AML-193 (cell line): ENCODE measurements around the gene AIFM3.
"Not testable (repeated sequence)": the region's sequence is repeated elsewhere in the genome, so short reads cannot be mapped to it uniquely, and the experiment has no call there.

Experiments used
- DNase-seq, 2 experiments: peaks; one replicate each; lab custom pipeline; 2025; lab: John Stamatoyannopoulos, UW

The AIFM3 gene

GRCh38 chr22:20940904-20941385 lies 26.1 kb upstream of the AIFM3 start:
- no peak for DNase-seq

DNA sequence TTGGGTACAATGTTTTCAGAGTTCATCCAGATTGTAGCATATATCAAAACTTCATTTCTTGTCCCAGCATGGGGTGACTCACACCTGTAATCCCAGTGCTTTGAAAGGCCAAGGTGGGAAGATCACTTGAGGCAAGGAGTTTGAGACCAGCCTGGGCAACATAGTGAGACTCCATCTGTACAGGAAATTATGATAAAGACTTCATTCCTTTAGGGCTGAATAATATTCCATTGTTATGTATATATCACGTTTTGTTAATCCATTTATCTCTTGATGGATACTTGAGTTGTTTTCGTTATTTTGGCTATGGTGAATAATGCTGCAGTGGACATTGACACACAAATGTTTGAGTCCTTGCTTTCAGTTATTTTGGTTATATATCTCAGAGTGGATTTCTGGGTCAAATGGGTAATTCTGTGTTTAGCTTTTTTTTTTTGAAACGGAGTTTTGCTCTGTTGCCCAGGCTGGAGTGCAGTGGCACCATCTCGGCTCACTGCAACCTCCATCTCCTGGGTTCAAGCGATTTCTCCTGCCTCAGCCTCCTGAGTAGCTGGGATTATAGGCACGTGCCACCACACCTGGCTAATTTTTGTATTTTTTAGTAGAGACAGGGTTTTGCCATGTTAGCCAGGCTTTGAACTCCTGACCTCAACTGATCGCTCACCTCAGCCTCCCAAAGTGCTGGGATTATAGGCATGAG lies 24.7 kb upstream of the AIFM3 start:
- not testable (repeated sequence) for DNase-seq

- no peak for DNase-seq
Observed at GRCh38 chr22:20943104-20943933, 23.7 kb upstream of the AIFM3 start.

DNA sequence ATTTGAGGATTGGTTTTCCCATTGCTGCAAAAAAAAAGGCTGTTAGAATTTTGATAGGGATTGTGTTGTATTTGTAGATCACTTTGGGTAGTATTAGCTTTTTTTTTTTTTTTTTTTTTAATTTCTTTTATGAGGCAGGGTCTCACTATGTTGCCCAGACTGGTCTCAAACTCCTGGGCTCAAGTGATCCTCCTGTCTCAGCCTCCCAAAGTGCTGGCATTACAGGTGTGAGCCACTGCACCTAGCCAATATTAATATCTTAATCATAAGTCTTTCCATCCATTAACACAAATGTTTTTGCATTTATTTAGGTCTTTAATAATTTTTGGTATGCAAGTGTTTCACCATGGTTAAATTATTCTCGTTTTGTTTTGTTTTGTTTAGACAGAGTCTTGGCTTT lies 23.0 kb upstream of the AIFM3 start:
- DNase-seq: no peak

- DNase-seq: no peak
Observed at GRCh38 chr22:20945578-20945934, 21.5 kb upstream of the AIFM3 start.

GRCh38 chr22:20946080-20946986 lies 20.7 kb upstream of the AIFM3 start:
- no peak for DNase-seq

- DNase-seq: no peak
Observed at GRCh38 chr22:20946991-20947390, 20.1 kb upstream of the AIFM3 start.

GRCh38 chr22:20948450-20948849 lies 18.6 kb upstream of the AIFM3 start:
- no peak for DNase-seq

DNA sequence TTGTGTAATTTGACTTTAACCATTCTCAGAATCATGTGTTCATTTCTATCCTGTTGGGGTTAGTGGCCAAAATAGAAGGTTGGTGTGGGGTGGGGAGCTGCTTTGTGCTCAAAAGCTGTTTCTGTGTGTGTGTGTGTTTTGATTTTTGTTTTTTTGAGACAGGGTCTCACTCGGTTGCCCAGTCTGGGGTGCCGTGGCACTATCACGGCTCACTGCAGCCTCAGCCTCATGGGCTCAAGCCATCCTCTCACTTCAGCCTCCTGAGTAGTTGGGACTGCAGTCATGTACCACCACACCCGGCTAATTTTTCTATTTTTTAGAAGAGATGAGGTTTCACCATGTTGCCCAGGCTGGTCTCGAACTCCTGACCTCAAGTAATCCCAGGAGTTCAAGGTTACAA lies 18.1 kb upstream of the AIFM3 start:
- no peak for DNase-seq

DNA sequence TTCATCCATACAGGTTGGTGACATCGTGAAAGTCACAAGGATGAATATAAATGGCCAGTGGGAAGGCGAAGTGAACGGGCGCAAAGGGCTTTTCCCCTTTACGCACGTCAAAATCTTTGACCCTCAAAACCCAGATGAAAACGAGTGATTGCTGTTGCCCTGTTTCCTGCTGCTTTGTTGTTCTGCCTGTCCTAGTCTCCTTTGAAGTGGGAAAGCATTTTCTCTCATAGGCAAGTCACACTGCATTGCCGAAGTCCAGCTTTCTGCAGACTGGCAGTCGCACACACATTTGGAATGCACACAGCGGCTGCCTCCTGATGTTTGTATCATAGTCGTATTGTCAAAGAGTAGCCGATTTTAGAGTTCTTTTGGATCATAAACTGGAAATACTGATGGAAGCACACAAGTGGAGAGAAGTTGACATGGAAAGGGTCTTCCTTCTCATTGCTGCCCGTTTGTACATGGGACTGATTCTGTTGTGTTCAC lies 17.3 kb upstream of the AIFM3 start:
- no peak for DNase-seq

GRCh38 chr22:20951151-20951931 lies 15.7 kb upstream of the AIFM3 start:
- DNase-seq: no peak

DNA sequence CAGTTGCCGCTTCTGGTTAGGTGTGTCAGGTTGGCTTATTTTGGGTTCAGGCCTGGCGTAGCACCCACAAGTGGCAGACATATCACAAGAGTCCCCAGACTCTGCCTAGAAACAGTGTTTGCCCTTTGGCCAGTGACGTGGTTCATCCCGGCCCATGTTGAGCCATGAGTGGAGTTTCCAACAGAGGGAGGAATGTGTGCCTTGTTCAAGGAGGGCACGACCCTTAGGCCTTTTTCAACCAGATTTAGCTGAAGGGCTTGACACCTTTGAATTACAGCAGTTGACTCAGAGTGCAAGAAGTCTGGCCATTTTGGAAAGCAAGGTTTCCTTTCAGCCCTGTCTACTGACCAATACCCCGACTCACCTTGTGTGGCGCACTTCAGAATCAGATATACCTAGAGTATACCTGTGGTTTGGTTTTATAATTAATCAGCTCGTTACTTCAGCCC lies 15.1 kb upstream of the AIFM3 start:
- DNase-seq: no peak

DNA sequence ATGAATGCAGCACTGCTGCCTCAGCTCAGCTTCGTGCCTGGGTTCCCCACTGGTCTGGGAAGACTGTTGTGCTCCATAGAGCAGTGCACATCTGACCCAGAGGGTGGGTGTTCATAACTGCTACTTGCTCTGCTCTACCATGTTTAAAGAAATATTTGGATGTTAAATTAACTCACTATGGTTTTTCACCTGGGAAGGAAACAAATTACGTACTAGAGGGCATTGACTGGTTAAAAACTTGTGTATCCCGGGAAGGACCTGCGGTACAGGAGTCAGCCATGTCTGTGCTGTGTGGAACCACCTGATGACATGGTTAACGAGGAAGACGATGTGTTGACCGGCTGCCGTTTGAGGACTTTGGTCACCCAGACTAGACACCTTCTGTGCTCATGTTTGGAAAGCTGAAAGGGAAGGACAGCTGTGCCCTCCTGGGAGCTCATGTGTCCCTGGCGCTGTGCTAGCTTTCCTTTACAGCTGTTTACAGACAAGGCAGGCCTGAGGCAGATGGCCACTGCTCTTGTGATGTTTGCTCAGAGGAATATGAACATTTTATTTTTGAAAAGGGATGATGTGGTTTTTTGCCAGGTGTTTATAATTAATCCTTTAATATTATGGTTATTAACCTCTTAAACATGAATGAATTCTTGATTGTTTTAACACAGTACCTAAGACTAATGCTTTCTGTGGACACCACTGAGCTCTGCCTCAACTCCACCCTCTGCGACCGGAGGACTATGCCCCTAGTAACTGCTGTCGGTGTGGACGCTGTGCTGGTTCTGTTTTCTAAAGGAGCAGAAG lies 14.3 kb upstream of the AIFM3 start:
- DNase-seq: no peak

DNA sequence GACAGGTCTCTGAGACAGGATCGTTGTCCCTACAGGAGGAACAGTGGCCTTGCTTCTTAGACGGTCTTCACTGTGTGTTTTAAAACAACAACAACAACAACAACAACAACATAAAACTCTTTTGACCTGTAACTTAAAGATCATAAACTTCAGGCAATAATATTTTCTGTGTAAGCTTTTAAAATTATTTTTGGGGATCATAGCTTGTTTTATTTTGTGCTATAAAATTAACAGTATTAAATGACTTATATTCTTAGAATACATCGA lies 13.8 kb upstream of the AIFM3 start:
- DNase-seq: no peak

GRCh38 chr22:20953668-20954500 lies 13.2 kb upstream of the AIFM3 start:
- peak; percentile 21 to 37 for DNase-seq

DNA sequence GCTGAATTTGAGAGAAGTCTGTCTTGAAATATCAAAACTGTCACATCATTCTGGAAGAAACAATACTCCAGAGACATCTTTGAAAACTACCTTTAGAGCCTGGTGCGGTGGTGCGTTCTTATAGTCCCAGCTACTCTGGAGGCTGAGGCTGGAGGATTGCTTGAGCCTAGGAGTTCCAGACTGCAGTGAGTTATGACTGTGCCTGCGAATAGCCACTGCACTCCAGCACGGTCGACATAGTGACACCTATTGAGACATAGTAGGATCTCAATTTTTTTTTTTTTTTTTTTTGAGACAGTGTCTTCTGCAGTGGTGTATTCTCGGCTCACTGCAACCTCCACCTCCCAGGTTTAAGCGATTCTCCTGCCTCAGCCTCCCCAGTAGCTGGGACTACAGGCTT lies 11.5 kb upstream of the AIFM3 start:
- no peak for DNase-seq

GRCh38 chr22:20956258-20957101 lies 10.6 kb upstream of the AIFM3 start:
- DNase-seq: no peak

DNA sequence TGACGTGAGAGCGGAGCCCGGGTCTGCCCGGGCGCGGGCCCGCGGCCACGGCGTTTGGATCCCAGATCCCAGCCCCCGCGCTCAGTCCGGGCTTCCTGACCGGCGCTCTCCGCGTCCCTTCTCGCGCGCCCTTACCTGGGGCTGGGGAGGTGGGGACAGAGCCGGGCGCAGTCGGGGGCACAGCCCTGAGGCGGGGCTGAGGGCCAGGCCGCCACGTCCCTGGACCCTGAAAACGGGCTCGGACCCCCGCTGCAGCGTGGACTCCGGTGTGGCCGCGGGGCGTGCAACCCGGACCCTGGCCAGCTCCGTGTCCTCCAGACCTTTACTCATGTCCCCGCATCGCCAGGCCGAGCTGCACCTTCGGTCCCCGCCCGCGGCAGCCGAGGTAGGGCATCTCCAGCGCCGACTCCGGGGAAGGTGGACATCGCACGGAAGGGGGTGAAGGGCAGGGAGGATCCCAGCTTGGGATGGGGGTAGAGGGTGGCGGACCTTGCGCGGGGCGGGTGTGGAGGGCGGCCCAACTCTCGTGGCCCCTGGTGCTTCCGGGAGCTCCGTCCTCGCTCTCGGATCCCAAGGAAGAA lies 9.9 kb upstream of the AIFM3 start:
- DNase-seq: no peak
